ENCODE data around the gene MIEN1.

DNA sequence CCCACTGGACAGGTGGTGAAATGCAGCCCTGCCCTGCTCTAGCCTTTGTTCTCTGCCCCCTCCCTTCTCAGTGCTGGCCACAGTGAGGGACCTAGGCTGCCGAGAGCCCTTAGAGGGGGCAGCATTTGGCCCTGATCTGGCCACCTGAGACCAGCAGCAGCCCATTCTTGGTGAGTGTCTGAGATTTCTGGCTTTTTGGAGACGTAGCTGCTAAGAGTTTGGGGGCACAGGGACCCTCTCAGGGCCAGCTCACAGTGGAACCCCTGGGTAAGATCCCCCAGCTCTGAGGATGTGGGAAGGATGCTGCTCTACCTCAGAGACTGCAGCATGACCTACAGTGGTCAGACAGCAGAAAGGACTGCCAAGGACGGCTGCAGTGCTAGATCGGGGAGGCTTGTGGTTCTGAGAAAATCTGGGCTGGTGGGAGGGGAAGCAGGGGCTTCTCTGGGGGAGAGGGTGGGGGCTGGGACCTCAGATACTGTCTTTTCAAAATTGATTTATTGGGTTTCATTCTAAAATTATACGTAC is 20.7 kb upstream of the MIEN1 start:
- TF ChIP-seq, protein P1, sequence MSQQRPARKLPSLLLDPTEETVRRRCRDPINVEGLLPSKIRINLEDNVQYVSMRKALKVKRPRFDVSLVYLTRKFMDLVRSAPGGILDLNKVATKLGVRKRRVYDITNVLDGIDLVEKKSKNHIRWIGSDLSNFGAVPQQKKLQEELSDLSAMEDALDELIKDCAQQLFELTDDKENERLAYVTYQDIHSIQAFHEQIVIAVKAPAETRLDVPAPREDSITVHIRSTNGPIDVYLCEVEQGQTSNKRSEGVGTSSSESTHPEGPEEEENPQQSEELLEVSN (IDR thresholded peaks at IDR 0.05; ENCODE audit: borderline replicate concordance, low read depth), result no peak
- TF ChIP-seq ZC3H11A (IDR thresholded peaks at IDR 0.05) (no peak), JUN (IDR thresholded peaks at IDR 0.05) (no peak), KDM1A (IDR thresholded peaks at IDR 0.05; ENCODE audit: low read depth) (no peak), MYC (IDR thresholded peaks at IDR 0.05; ENCODE audit: borderline replicate concordance, low read length) (no peak), POLR2AphosphoS2 (conservative IDR thresholded peaks at IDR 0.05; ENCODE audit: low read length) (no peak), RFX5 (IDR thresholded peaks at IDR 0.05) (no peak), PHF8 (IDR thresholded peaks at IDR 0.05; ENCODE audit: borderline replicate concordance, low read depth) (no peak), BHLHE40 (IDR thresholded peaks at IDR 0.05; ENCODE audit: low read depth, low read length) (no peak), CBX8 (IDR thresholded peaks at IDR 0.05) (no peak), JUNB (IDR thresholded peaks at IDR 0.05) (no peak)
- TF ChIP-seq, protein P2, sequence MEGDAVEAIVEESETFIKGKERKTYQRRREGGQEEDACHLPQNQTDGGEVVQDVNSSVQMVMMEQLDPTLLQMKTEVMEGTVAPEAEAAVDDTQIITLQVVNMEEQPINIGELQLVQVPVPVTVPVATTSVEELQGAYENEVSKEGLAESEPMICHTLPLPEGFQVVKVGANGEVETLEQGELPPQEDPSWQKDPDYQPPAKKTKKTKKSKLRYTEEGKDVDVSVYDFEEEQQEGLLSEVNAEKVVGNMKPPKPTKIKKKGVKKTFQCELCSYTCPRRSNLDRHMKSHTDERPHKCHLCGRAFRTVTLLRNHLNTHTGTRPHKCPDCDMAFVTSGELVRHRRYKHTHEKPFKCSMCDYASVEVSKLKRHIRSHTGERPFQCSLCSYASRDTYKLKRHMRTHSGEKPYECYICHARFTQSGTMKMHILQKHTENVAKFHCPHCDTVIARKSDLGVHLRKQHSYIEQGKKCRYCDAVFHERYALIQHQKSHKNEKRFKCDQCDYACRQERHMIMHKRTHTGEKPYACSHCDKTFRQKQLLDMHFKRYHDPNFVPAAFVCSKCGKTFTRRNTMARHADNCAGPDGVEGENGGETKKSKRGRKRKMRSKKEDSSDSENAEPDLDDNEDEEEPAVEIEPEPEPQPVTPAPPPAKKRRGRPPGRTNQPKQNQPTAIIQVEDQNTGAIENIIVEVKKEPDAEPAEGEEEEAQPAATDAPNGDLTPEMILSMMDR (IDR thresholded peaks at IDR 0.05), result no peak
- TF ChIP-seq, protein P3, sequence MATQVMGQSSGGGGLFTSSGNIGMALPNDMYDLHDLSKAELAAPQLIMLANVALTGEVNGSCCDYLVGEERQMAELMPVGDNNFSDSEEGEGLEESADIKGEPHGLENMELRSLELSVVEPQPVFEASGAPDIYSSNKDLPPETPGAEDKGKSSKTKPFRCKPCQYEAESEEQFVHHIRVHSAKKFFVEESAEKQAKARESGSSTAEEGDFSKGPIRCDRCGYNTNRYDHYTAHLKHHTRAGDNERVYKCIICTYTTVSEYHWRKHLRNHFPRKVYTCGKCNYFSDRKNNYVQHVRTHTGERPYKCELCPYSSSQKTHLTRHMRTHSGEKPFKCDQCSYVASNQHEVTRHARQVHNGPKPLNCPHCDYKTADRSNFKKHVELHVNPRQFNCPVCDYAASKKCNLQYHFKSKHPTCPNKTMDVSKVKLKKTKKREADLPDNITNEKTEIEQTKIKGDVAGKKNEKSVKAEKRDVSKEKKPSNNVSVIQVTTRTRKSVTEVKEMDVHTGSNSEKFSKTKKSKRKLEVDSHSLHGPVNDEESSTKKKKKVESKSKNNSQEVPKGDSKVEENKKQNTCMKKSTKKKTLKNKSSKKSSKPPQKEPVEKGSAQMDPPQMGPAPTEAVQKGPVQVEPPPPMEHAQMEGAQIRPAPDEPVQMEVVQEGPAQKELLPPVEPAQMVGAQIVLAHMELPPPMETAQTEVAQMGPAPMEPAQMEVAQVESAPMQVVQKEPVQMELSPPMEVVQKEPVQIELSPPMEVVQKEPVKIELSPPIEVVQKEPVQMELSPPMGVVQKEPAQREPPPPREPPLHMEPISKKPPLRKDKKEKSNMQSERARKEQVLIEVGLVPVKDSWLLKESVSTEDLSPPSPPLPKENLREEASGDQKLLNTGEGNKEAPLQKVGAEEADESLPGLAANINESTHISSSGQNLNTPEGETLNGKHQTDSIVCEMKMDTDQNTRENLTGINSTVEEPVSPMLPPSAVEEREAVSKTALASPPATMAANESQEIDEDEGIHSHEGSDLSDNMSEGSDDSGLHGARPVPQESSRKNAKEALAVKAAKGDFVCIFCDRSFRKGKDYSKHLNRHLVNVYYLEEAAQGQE (IDR thresholded peaks at IDR 0.05), result no peak
- TF ChIP-seq, protein P4, sequence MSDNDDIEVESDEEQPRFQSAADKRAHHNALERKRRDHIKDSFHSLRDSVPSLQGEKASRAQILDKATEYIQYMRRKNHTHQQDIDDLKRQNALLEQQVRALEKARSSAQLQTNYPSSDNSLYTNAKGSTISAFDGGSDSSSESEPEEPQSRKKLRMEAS (IDR thresholded peaks at IDR 0.05), result no peak

Data from A549 (cell line).